ENCODE measurements around the gene ZNF839.

The ZNF839 gene

GRCh38 chr14:102314242-102315011 is 5.1 kb upstream of the ZNF839 start:
- H3K4me3 ChIP-seq (ENCODE audit: insufficient read depth, low read length, poor library complexity, severe bottlenecking): peak overlapping the region; percentile 50
- H3K9me2 ChIP-seq (replicated peaks; ENCODE audit: insufficient read depth, low read length): no peaks in the 10 kb centered on the region
- H3K79me2 ChIP-seq (ENCODE audit: insufficient read depth, low read length): no peaks in the 10 kb centered on the region
- H3K27ac ChIP-seq (ENCODE audit: low read depth, low read length): no peak overlapping the region
- TF ChIP-seq CTCF (IDR thresholded peaks at IDR 0.05; ENCODE audit: insufficient read depth, low read length, poor library complexity, severe bottlenecking): peak; percentile 93
- no peak for TF ChIP-seq EZH2phosphoT487 (conservative IDR thresholded peaks at IDR 0.05; ENCODE audit: low read length)
- peak overlapping the region; percentile 45 for H3K9ac ChIP-seq (ENCODE audit: low read length)
- H3K36me3 ChIP-seq (ENCODE audit: low read length): no peaks in the 10 kb centered on the region
- H3K27me3 ChIP-seq (ENCODE audit: low read length): no peaks in the 10 kb centered on the region
- peak overlapping the region; percentile 71 for H3K4me2 ChIP-seq (ENCODE audit: low read depth, low read length, poor library complexity, severe bottlenecking)
- no peaks in the 10 kb centered on the region for H3K9me3 ChIP-seq (ENCODE audit: insufficient read depth, low read length)
- H2AFZ ChIP-seq (ENCODE audit: low read depth, low read length, severe bottlenecking): peak overlapping the region; percentile 88
- H4K20me1 ChIP-seq (ENCODE audit: low read depth, low read length): no peaks in the 10 kb centered on the region
- peaks cover 8% of the 10 kb centered on the region for H3F3A ChIP-seq (ENCODE audit: insufficient read depth)

GRCh38 chr14:102315121-102315520 is 4.4 kb upstream of the ZNF839 start:
- Histone ChIP-seq H3K9me2 (replicated peaks; ENCODE audit: insufficient read depth, low read length) (no peaks in the 10 kb centered on the region), H3K9ac (ENCODE audit: low read length) (no peak overlapping the region), H3K9me3 (ENCODE audit: insufficient read depth, low read length) (no peaks in the 10 kb centered on the region), H3K27ac (ENCODE audit: low read depth, low read length) (no peak overlapping the region), H3K79me2 (ENCODE audit: insufficient read depth, low read length) (no peaks in the 10 kb centered on the region), H3K36me3 (ENCODE audit: low read length) (no peaks in the 10 kb centered on the region), H3F3A (ENCODE audit: insufficient read depth) (peaks cover 8% of the 10 kb centered on the region), H3K4me2 (ENCODE audit: low read depth, low read length, poor library complexity, severe bottlenecking) (no peak overlapping the region), H3K4me3 (ENCODE audit: insufficient read depth, low read length, poor library complexity, severe bottlenecking) (no peak overlapping the region), H4K20me1 (ENCODE audit: low read depth, low read length) (no peaks in the 10 kb centered on the region), H2AFZ (ENCODE audit: low read depth, low read length, severe bottlenecking) (no peak overlapping the region), H3K27me3 (ENCODE audit: low read length) (no peaks in the 10 kb centered on the region)
- no peak for TF ChIP-seq CTCF (IDR thresholded peaks at IDR 0.05; ENCODE audit: insufficient read depth, low read length, poor library complexity, severe bottlenecking)
- no peak for TF ChIP-seq EZH2phosphoT487 (conservative IDR thresholded peaks at IDR 0.05; ENCODE audit: low read length)

- Histone ChIP-seq H3F3A (ENCODE audit: insufficient read depth) (peaks cover 8% of the 10 kb centered on the region), H3K9me2 (replicated peaks; ENCODE audit: insufficient read depth, low read length) (no peaks in the 10 kb centered on the region), H4K20me1 (ENCODE audit: low read depth, low read length) (no peaks in the 10 kb centered on the region), H3K4me3 (ENCODE audit: insufficient read depth, low read length, poor library complexity, severe bottlenecking) (peak overlapping the region; percentile 67), H3K27ac (ENCODE audit: low read depth, low read length) (no peak overlapping the region), H3K4me2 (ENCODE audit: low read depth, low read length, poor library complexity, severe bottlenecking) (peak overlapping the region; percentile 99), H3K79me2 (ENCODE audit: insufficient read depth, low read length) (no peaks in the 10 kb centered on the region), H3K9ac (ENCODE audit: low read length) (peak overlapping the region; percentile 66), H2AFZ (ENCODE audit: low read depth, low read length, severe bottlenecking) (peak overlapping the region; percentile 99), H3K36me3 (ENCODE audit: low read length) (no peaks in the 10 kb centered on the region), H3K9me3 (ENCODE audit: insufficient read depth, low read length) (no peaks in the 10 kb centered on the region), H3K27me3 (ENCODE audit: low read length) (no peaks in the 10 kb centered on the region)
- TF ChIP-seq EZH2phosphoT487 (conservative IDR thresholded peaks at IDR 0.05; ENCODE audit: low read length) (no peak), CTCF (IDR thresholded peaks at IDR 0.05; ENCODE audit: insufficient read depth, low read length, poor library complexity, severe bottlenecking) (no peak)
Observed at GRCh38 chr14:102316338-102316742, 3.2 kb upstream of the ZNF839 start.
